Peyer's patch (tissue), 4 donors: ENCODE data around the gene DOCK7. TPM values are rescaled to one million over a fixed set of nuclear protein-coding genes. Genes with fewer than 3 reads are reported as not detected.
A peak's percentile ranks its signal among the peaks of the same experiment; 100 is the strongest.

ENCODE experiments used
- DNase-seq, 3 donors: peaks; one replicate each; pipeline ENCODE4 v3.0.0-alpha.2; 2017 to 2019
- H3K27ac ChIP-seq, 4 donors: fragments of 200-600 bp; sonication (generic); one replicate each; pipeline ENCODE4 v1.5.1; 2016 to 2019
- H3K27me3 ChIP-seq, 2 donors: fragments of 200-600 bp; sonication (generic); one replicate each; pipeline ENCODE4 v1.5.1; 2019
- H3K36me3 ChIP-seq, 3 donors: fragments of 200-600 bp; sonication (generic); one replicate each; pipeline ENCODE4 v1.5.1; 2016 to 2019
- H3K4me1 ChIP-seq, 4 donors: fragments of 200-600 bp; sonication (generic); one replicate each; pipeline ENCODE4 v1.5.1; 2016 to 2019
- H3K4me3 ChIP-seq, 4 donors: fragments of 200-600 bp; sonication (generic); 1 replicate in 3 of 4; 2 replicates in 1 of 4; pipeline ENCODE4 v1.5.1; 2016 to 2019; ENCODE audit warnings: mild to moderate bottlenecking in 1 of 4
- H3K9me3 ChIP-seq, 4 donors: fragments of 200-600 bp; sonication (generic); one replicate each; pipeline ENCODE4 v1.5.1; 2016 to 2019; ENCODE audit warnings: mild to moderate bottlenecking in 1 of 4
- POLR2A ChIP-seq, 2 donors: fragments of 450-650 bp; IDR thresholded peaks; one replicate each; pipeline ENCODE4 v1.5.1; 2017; ENCODE audit warnings: antibody characterized with exemption in 2 of 2, mild to moderate bottlenecking in 2 of 2, moderate library complexity in 2 of 2
- total RNA-seq, 4 donors: library from RNA; depleted of rRNA; stranded (reverse); fragments of >200 nt; gene quantifications; one replicate each; pipeline ENCODE4 v1.1.0, GENCODE V29; 2016
- TF ChIP-seq, protein P1 (sequence below), 6 experiments: fragments of 450-650 bp in 4 of 6; fragments of 200-600 bp in 2 of 6; sonication (generic) in 1 of 6; IDR thresholded peaks; one replicate each; pipeline ENCODE4 v1.5.1; 2017 to 2019; ENCODE audit warnings: antibody characterized with exemption in 6 of 6, mild to moderate bottlenecking in 3 of 6, moderate library complexity in 1 of 6

DOCK7 gene
- total RNA-seq, 4 donors from 2014 or later: 33.4 to 52.0 (median 46.8) TPM

GRCh38 chr1:62508187-62508758 is 179.9 kb downstream of the DOCK7 start:
- no peak overlapping the region for H3K4me3 ChIP-seq
- H3K27ac ChIP-seq: no peak overlapping the region
- peaks cover 0 to 31% (median 0%) of the 10 kb centered on the region in 3 donors for H3K36me3 ChIP-seq
- H3K27me3 ChIP-seq: no peaks in the 10 kb centered on the region
- DNase-seq: no peak
- H3K4me1 ChIP-seq: no peaks in the 10 kb centered on the region
- H3K9me3 ChIP-seq: no peaks in the 10 kb centered on the region
- no peak for TF ChIP-seq POLR2A (IDR thresholded peaks at IDR 0.05)
- TF ChIP-seq, protein P1, sequence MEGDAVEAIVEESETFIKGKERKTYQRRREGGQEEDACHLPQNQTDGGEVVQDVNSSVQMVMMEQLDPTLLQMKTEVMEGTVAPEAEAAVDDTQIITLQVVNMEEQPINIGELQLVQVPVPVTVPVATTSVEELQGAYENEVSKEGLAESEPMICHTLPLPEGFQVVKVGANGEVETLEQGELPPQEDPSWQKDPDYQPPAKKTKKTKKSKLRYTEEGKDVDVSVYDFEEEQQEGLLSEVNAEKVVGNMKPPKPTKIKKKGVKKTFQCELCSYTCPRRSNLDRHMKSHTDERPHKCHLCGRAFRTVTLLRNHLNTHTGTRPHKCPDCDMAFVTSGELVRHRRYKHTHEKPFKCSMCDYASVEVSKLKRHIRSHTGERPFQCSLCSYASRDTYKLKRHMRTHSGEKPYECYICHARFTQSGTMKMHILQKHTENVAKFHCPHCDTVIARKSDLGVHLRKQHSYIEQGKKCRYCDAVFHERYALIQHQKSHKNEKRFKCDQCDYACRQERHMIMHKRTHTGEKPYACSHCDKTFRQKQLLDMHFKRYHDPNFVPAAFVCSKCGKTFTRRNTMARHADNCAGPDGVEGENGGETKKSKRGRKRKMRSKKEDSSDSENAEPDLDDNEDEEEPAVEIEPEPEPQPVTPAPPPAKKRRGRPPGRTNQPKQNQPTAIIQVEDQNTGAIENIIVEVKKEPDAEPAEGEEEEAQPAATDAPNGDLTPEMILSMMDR (IDR thresholded peaks at IDR 0.05): peak in 4 of 6 experiments; percentile 42 to 65 (median 64)

- Histone ChIP-seq H3K27ac (no peak overlapping the region), H3K4me3 (no peak overlapping the region)
These were observed 188.0 kb downstream of the DOCK7 start for GRCh38 chr1:62500210-62500609.

DNA sequence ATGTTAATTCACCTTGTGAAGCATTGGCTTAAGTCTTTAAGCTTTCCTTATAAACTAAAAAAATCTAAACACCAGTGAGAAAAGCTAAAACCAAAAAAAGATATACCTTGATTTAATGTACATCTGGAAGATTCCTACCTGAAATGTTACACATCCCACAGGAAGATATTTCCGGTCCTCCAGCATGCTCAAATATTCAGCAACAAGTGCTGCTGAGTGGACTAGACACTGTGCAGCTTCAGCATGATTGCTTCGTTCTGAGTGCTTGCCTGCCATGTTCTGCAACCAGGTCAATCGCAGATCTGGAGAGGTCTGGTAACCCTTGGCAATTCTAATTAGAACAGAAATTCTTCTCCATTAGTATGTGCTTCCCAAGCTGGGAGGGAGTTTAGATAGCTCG is 194.0 kb downstream of the DOCK7 start:
- Histone ChIP-seq H3K4me3 (no peak overlapping the region), H3K27me3 (no peaks in the 10 kb centered on the region), H3K4me1 (no peaks in the 10 kb centered on the region), H3K9me3 (no peaks in the 10 kb centered on the region), H3K27ac (no peak overlapping the region), H3K36me3 (peaks cover 0 to 47% (median 0%) of the 10 kb centered on the region in 3 donors)
- no peak for TF ChIP-seq POLR2A (IDR thresholded peaks at IDR 0.05)
- TF ChIP-seq, protein P1 (IDR thresholded peaks at IDR 0.05): no peak
- no peak for DNase-seq

More at GRCh38 chr1:62500210-62500609, 188.0 kb downstream of the DOCK7 start:
- no peak for DNase-seq
- no peak for TF ChIP-seq POLR2A (IDR thresholded peaks at IDR 0.05)
- TF ChIP-seq, protein P1 (IDR thresholded peaks at IDR 0.05): no peak
- Histone ChIP-seq H3K27me3 (no peaks in the 10 kb centered on the region), H3K9me3 (no peaks in the 10 kb centered on the region), H3K4me1 (no peaks in the 10 kb centered on the region), H3K36me3 (peaks cover 0 to 11% (median 0%) of the 10 kb centered on the region in 3 donors)

- H3K27me3 ChIP-seq: no peaks in the 10 kb centered on the region
- no peak for DNase-seq
- no peak overlapping the region for H3K27ac ChIP-seq
- peaks cover 0 to 47% (median 0%) of the 10 kb centered on the region in 3 donors for H3K36me3 ChIP-seq
- no peaks in the 10 kb centered on the region for H3K9me3 ChIP-seq
- no peak for TF ChIP-seq POLR2A (IDR thresholded peaks at IDR 0.05)
- TF ChIP-seq, protein P1 (IDR thresholded peaks at IDR 0.05): no peak
- no peak overlapping the region for H3K4me3 ChIP-seq
- H3K4me1 ChIP-seq: no peaks in the 10 kb centered on the region
These were observed 194.5 kb downstream of the DOCK7 start for GRCh38 chr1:62493656-62494055.

DNA sequence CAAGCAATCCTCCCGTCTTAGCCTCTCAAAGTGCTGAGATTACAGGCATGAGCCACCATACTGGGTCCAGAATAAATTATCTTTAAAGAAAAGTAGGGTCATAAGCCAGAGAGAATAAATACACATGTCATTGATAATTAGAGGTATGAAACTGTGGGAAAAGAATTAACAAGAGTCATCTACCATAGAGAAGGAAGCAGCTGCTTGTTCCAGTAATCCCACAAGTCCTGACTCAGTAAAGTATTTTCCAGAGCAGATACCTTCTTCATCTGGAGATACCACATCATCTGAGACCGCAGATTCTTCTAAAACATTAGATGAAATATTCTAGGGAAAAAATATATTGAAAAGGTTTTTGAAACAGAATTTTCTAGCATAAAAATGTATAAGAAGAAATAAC is 195.7 kb downstream of the DOCK7 start:
- no peak overlapping the region for H3K27ac ChIP-seq
- H3K36me3 ChIP-seq: peaks cover 0 to 48% (median 0%) of the 10 kb centered on the region in 3 donors
- no peaks in the 10 kb centered on the region for H3K4me1 ChIP-seq
- H3K27me3 ChIP-seq: no peaks in the 10 kb centered on the region
- TF ChIP-seq, protein P1 (IDR thresholded peaks at IDR 0.05): no peak
- no peak for TF ChIP-seq POLR2A (IDR thresholded peaks at IDR 0.05)
- H3K9me3 ChIP-seq: no peaks in the 10 kb centered on the region
- no peak overlapping the region for H3K4me3 ChIP-seq
- DNase-seq: no peak
